GM18909 (cell line): ENCODE results near the gene XIST.
A peak's percentile ranks its signal among the peaks of the same experiment; 100 is the strongest.
"Not testable (repeated sequence)": the region's sequence is repeated elsewhere in the genome, so short reads cannot be mapped to it uniquely, and the experiment has no call there.

Experiments
- ATAC-seq: cut with Tn5 transposase; IDR thresholded peaks from one replicate; pipeline ENCODE4 v1.9.1; 2021; ENCODE audit warnings: mild to moderate bottlenecking; ENCODE audit not compliant: unreplicated experiment, poor library complexity

The XIST gene

GRCh38 chrX:73852467-73852866 is at the start of gene XIST:
TSS of gene XIST (minus strand) at chrX:73852714.
- ATAC-seq = peak; percentile 16

DNA sequence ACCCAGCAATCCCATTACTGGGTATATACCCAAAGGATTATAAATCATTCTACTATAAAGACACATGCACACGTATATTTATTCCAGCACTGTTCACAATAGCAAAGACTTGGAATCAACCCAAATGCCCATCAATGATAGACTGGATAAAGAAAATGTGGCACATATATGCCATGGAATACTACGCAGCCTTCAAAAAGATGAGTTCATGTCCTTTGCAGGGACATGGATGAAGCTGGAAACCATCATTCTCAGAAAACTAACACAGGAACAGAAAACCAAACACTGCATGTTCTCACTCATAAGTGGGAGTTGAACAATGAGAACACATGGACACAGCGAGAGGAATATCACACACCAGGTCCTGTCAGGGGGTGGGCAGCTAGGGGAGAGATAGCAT is 45.8 kb upstream of the XIST start:
- ATAC-seq = not testable (repeated sequence)

GRCh38 chrX:73892515-73893090 is 40.1 kb upstream of the XIST start:
- not testable (repeated sequence) for ATAC-seq

DNA sequence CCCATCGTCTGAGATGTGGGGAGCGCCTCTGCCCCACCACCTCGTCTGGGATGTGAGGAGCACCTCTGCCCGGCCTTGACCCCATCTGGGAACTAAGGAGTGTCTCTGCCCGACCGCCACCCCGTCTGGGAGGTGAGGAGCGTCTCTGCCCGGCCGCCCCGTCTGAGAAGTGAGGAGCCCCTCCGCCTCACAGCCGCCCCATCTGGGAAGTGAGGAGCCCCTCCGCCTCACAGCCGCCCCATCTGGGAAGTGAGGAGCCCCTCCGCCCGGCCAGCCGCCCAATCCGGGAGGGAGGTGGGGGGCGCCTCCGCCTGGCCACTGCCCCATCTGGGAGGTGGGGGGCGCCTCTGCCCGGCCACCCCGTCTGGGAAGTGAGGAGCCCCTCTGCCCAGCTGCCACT is 29.7 kb upstream of the XIST start:
- ATAC-seq = not testable (repeated sequence)

DNA sequence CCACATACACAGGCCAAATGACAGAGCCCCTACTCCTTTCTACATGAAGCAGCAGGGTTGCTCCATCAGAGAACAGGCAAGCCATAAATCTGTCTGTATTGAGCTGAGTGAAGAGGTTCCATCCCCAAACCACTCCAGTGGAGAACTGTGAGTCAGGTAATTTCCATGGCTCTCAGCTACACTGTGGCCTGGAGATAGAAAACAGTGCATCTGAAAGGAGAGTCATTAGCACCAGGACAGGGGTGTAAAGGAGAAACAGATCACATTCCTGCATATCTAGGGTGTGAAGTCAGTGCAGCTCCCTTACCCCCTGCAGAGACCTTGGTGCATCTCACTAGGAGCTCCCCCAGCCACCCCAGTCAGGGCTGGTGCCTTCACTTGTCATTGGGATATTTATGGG is 25.2 kb upstream of the XIST start:
- no peak for ATAC-seq

DNA sequence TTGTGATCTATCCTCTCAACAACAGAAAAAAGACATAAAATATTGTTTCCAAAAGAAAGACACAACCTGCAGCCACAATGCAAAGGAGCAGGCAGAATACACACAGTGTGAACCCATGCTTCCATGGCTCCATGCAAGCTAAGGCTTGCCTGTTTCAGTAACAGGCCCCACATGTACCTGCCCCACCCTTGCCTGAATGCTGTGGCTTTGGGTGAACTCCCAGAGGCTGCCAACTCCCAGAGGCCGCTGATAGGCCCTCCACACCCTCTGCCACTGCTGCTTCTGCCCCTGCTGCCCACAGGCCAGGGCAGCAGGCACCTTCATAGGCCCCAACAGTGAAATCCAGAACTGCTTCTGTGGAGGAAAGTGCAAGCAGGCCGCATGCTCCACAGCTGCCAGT is 24.4 kb upstream of the XIST start:
- ATAC-seq = no peak

DNA sequence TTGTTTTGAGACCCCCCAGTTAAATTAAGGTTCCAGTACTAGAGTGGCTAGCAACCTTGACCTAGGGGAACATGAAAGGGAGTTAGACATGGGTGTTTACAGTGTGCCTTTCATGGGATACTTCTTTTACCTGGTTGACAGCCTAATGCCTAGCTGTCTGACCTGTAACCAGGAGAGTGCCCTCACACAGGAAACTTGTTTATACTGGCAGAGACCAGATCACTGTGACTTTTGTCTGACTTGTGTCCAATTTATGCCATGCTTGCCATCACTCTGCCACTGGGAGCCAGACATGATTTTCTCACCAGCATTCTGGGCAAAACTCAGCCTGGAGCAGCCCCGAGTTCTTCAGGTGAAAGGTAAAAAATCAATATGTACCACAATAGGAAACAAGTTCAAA is 16.4 kb upstream of the XIST start:
- ATAC-seq = no peak

- ATAC-seq = no peak
Measured at GRCh38 chrX:73867144-73867543, 14.6 kb upstream of the XIST start.

GRCh38 chrX:73863852-73864251 is 11.3 kb upstream of the XIST start:
- ATAC-seq = no peak

- no peak for ATAC-seq
Measured at GRCh38 chrX:73863268-73863667, 10.8 kb upstream of the XIST start.

- no peak for ATAC-seq
Measured at GRCh38 chrX:73859622-73860021, 7.1 kb upstream of the XIST start.

- no peak for ATAC-seq
Measured at GRCh38 chrX:73855546-73855945, 3.0 kb upstream of the XIST start.

DNA sequence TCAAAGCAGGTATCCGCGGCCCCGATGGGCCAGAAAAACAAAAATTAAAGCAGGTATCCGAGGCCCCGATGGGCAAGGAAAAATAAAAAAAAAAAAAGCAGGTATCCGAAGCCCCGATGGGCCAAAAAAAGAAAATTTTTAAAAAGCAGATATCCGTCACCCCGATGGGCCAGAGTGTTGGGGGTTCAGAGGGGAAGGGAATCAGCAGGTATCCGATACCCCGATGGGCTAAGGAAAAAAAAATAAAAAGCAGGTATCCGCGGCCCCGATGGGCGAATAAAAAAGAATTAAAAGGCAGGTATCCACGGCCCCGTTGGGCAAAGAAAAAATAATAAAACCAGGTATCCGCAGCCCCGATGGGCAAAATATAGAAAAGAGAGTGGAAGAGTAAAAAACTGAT is 492 bp downstream of the XIST start:
- no peak for ATAC-seq

DNA sequence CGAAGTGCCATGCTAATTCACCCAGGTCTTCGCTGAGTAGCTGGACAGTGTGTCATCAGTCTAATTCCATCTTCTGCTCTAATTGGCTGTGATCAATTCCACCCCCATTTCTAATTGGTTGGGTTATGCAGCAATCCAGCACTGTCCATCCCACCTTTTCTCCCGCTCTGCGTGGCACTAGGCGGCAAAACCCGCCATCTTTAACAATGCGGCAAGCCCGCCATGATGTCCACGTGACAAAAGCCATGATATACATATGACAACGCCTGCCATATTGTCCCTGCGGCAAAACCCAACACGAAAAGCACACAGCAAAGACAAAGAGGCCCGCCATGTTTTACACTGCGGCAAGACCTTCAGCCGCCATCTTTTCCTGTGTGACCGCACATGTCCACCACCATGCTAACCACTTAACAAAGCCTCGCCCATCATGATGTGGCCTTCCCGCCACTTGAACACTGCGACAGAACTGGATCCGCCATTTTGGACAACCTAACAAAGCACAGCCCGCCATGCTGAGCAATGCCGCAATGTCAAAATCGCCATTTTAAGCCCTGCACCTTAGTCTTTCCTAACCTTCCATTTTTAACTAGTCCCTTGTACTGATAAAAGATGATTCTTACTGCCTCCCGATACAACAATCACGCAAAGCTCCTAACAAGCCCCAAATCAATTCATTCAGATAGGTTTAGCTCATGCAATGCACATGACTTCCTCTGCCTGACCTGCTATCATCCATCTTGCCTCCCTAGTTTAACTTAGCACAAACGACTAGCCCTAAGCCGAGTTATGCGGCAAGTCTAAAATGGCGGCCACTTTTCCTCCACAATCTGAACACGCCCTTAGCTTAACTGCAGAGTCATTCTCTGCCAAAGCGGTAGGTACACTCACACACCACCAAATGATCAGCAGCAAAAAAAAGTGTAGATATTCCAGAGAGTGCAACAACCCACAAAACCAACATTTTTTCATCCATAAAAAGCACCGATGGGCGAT is 1.2 kb downstream of the XIST start:
- ATAC-seq = peak; percentile 79

GRCh38 chrX:73850124-73851013 is 2.1 kb downstream of the XIST start:
- no peak for ATAC-seq

GRCh38 chrX:73849073-73849472 is 3.4 kb downstream of the XIST start:
- ATAC-seq = no peak

DNA sequence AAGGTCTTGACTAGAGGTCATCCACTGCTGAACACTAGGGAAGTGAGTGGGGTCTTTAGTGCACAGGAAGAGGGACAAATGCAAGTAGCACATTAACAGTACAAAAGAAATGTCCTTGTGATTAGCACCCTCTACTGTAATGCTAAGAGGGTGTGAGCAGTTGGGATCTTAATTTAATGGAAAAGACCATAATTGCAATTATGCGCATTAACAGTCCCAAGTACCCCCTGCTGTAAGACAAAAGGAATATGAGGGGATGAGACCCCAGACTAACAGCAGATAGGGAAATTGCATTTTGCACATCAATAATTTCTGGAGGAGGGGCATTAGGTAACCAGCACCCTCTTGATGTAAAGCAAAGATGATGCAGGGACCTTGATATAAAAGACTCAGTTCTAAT is 4.5 kb downstream of the XIST start:
- ATAC-seq = no peak

DNA sequence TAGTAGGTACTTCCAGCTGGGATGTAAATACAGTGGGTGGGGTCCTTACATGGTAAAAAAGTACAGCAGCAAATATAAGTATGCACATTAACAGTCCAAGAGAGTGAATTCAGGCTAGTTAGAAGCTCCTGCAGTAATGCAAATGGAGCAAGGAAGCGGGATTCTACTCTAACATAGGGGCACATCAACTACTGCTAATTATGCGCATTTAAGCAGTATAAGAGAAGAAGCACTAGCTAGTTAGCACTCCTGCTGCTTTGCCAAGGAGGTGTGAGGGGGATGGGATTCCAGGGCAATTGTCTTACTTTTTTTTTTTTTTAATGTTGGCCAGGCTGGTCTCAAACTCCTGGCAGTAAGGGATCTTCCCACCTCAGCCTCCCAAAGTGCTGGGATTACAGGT is 5.4 kb downstream of the XIST start:
- no peak for ATAC-seq

DNA sequence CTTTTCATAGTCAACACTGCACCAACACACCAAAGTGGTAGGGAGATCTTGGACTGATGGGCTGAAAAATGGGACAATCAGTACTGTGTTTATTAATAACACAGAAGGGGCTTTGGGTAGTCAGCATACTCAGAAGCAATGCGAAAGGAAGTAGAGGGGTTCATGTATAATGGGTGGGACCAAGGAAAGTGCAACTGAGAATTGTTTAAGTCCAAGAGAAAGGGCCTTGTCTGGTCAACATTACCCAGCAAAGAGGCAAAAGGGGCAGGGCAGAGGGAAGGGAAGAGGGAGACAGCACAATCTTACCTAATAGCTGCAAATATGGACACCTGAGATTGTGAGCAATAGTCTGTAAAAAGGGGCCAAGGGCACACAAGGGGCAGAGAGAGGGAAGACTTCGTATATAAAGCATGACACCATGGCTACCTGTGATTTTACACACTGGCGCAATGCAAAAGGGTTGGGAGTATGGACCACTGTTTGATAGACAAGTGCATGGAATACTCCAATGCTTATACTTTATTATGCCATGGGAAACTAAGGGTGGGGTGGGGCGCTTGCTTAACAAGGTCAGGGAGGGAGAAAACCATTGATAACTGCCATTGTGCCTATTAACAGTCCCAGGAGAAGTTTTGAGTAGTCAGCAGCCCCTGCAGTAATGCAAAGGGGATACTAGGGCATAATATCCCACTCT is 9.8 kb downstream of the XIST start:
- no peak for ATAC-seq

DNA sequence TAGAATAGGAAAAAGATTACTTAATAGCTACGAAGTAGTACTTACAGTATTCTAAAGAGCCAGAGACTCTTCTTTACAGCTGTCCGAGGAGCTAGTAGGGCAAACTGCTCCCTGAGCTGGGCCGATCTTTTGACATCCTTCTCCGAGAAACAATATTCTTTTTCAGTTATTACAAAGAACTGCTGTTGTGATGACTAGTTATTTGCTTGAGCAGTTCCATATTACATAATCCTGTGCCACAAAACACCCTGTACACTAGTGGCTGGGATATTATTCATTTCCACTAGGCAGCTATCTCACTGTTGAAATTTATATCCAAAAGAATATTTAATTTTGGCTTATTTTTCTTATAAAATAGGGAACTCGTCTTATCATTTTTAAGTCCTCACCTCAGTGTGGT is 11.2 kb downstream of the XIST start:
- no peak for ATAC-seq
